NOMO-1 treated with dmso at 0.1 percent for 144 hours (cell line): ENCODE measurements around the gene GRM8.

Source experiments
- DNase-seq: peaks from one replicate; lab custom pipeline; 2025; ENCODE audit not compliant: unreplicated experiment; lab: John Stamatoyannopoulos, UW

The GRM8 gene

DNA sequence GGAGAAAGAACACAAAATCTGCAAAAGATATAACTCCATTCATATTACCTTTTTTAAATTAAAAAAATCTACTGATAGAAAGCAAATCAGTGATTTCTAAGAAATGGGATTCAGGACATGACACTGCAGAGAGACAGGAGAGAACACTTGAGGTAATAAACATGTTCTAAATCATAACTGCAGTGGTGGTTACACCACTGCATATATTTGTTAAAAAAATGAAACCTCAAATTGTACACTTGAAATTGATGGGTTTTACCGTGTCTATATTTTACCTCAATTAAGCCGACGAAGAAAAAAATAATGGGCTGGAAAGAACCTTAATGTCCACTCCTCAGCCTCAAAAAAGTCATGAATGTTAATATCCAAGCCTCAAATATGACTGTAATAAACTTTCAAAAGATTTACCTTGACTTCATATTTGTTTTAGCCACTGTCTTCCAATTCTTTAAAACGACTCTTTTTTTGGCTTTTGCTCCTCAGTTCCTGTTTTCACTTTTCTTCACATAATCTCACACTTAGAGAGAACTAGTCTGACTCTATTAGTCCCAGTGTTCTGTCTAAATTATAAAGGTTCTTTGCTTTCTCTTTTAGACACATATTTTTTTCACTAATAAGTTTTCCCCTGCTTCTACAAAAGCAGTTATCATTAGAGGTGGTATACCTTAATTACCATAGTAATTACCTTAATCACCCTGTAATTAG is 502.4 kb downstream of the GRM8 start:
- DNase-seq = no peak

DNA sequence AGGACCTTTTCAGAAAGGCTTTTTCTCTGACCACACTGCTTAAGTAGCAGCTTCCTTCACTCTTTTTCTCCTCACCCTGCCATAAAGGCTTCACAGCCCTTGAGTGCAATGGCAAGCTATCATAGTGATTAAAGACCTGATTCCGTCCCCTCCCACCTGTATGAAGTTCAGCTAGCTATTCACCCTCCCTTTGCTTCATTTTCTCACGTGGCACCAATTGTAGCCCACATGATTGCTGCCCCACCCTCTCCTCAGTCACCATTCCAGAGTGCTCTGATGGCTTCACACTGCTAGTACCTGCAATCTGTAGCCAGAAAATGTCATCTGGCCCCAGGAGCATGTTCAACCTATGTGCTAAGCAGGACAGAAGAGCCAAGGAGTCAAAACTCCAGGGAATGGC is 523.8 kb downstream of the GRM8 start:
- no peak for DNase-seq

DNA sequence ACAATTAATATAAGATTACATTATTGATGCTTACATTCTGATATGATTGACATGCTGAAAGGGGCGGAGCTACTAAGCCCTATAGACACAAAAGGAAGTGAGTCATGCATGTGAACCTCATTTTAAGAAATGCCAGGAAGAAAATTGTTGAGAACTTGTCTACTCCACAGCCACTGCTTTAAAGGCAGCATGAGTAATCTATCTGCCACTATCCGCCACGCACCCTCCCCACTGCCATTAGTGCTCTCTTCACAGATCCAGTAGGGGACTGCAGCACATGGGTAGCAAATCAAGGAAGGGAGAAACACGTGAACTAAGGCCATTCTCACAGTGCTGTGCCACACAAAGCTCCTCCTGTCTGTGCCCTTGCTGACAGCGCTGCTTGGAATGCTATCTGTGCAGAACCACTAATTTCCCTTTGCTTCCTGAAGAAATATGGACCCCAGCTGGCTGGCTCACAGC is 524.8 kb downstream of the GRM8 start:
- DNase-seq = no peak

- no peak for DNase-seq
These were observed 528.7 kb downstream of the GRM8 start for GRCh38 chr7:126723966-126724544.

DNA sequence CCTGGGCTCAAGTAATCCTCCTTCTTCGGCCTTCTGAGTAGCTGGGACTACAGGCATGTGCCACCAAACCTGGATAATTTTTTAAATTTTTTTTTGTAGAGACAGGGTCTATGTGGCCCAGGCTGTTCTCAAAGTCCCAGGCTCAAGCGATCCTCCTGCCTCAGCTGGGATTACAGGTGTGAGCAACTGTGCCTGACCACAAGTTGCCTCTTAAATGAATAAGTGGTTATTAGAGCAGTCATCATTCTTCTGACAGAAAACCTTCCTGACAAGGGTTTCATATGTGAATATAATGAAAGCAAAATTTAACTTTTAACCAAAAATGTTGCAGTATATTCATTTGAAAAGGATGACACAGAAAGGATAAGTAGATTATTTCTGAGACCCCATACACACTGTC is 532.5 kb downstream of the GRM8 start:
- DNase-seq = no peak

GRCh38 chr7:126718419-126718818 is 534.3 kb downstream of the GRM8 start:
- no peak for DNase-seq

- DNase-seq = no peak
These were observed 536.4 kb downstream of the GRM8 start for GRCh38 chr7:126716321-126716720.

GRCh38 chr7:126715076-126715475 is 537.7 kb downstream of the GRM8 start:
- no peak for DNase-seq

GRCh38 chr7:126702242-126703016 is 550.3 kb downstream of the GRM8 start:
- no peak for DNase-seq

GRCh38 chr7:126700807-126701604 is 551.7 kb downstream of the GRM8 start:
- peak; percentile 58 for DNase-seq

GRCh38 chr7:126699707-126700106 is 553.0 kb downstream of the GRM8 start:
- no peak for DNase-seq

- DNase-seq = no peak
These were observed 553.8 kb downstream of the GRM8 start for GRCh38 chr7:126698909-126699308.

- DNase-seq = no peak
These were observed 554.3 kb downstream of the GRM8 start for GRCh38 chr7:126698446-126698845.

DNA sequence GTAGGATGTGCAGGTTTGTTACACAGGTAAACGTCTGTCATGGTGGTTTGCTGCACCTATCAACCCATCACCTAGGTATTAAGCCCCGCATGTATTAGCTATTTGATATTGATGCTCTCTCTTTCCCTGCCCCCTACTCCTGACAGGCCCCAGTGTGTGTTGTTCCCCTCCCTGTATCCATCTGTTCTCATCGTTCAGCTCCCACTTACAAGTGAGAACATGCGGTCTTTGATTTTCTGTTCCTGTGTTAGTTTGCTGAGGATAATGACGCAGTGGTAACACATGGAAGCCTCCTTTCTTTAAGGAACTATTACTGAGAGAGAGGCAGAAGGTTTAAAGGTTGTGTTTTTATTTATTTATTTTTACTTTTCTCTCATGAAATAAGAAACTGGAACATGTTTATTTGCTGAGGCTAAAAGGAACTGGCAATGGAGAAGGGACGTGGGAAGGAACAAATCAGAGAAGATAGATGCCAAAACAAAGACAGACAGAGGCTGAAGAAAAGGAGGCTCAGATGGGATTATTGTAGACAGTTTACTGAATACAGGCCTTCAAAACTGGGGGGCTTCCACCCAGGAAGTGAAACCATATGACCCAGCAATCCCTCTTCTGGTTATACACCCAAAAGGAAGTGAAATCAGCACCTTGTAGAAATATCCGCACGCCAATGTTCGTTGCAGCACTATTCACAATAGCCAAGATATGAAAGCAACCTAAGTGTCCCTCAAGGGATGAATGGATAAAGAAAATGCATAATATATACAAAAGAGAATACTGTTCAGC is 556.3 kb downstream of the GRM8 start:
- no peak for DNase-seq

GRCh38 chr7:126690848-126691751 is 561.6 kb downstream of the GRM8 start:
- DNase-seq = no peak

- DNase-seq = no peak
These were observed 562.6 kb downstream of the GRM8 start for GRCh38 chr7:126690104-126690503.

DNA sequence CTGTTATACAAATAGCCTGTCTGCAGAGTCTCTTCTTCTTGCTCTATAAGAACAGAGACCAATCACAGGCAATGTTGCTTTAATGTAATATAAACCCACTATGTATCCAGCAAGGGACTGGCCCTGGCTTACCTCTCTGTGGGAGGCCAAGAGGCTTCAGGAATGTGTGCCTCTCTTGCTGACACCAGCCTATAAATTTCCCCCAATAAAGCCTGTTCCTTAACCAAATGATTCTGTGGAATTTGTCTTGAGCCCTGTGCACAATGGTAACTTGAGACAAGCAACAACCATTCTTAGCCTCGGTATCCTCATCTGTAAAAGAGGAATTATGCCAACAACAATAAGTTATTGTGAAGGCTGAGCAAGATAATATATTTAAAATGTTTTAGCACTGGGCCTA is 563.7 kb downstream of the GRM8 start:
- no peak for DNase-seq

DNA sequence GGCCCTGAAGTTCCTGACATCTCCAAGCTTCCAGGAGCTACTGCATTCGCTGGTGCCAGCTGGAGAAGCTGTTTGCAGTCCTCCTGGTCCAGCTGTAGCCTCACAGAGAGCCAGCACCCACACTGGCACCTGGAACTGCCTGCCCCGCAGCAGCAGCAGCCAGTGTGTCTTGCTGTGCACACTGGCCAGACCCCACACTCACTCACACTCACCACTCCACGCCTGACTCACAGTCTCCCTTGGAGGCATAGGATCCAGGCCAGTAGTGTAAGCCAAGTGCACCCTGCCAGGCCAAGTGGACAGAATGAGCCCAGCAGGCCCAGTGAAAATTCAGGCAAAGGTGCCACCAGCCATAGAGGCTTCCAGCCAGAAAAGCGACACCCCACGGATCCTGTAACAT is 566.3 kb downstream of the GRM8 start:
- no peak for DNase-seq

DNA sequence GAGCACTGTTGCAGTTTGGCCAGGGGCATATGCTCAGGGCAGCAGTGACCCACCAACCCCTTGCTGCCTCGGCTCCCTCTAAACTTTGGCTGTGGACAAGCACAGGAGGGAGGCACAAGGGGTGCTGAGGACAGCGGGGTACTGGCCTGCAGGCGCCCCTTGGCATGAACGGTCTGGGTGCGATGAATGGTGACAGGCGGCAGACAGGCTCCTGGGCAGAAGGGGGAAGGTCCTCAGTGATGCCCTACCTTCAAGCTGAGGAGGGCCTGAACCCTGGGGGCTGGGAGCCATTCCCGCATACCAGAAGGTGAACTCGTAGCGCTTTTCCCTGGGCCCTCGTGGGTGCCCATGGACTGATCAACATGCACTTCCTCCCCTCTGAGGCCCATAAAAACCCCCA is 567.1 kb downstream of the GRM8 start:
- DNase-seq = no peak
